Measurements from ENCODE around the gene ESAM.

- TF ChIP-seq CTCF (optimal IDR thresholded peaks at IDR 0.05 in 1 of 3, IDR thresholded peaks at IDR 0.05 in 1 of 3, conservative IDR thresholded peaks at IDR 0.05 in 1 of 3; ENCODE audit: extremely low read depth in 1 of 3, insufficient read depth in 2 of 3, low read length in 3 of 3) (no peak), EZH2 (IDR thresholded peaks at IDR 0.05; ENCODE audit: low read length) (no peak)
Measured at GRCh38 chr11:124801636-124802312, 39.7 kb upstream of the ESAM start.
